K562 (cell line): ENCODE results near the gene ADTRP. TPM values are rescaled to one million over a fixed set of nuclear protein-coding genes. Genes with fewer than 3 reads are reported as not detected.

ENCODE experiments used
- ATAC-seq: fragments of 200-7000 bp; cut with Tn5 transposase; 3 replicates; pipeline ENCODE4 v1.9.1; 2020; ENCODE audit warnings: moderate library complexity
- BruUV-seq: library from RNA; stranded (reverse); fragments of 400-500 nt; replicated peaks from 2 replicates; lab custom pipeline; 2021; lab: Mats Ljungman, UMichigan
- CTCF ChIA-PET: fragments of 300-600 bp; formaldehyde crosslinking; extraction: SDS; loops from one replicate; lab custom pipeline; 2021; ENCODE audit warnings: low intra/inter-chr PET ratio; lab: Yijun Ruan, JAX
- POLR2A ChIA-PET: fragments of 300-600, 350-650 bp; sonication (Branson Sonifier 250); formaldehyde crosslinking; extraction: SDS; loops from one replicate; lab custom pipeline; 2021; ENCODE audit warnings: antibody characterized with exemption, inconsistent platforms; lab: Yijun Ruan, JAX
- DNase-seq, 4 experiments: peaks; one replicate each; pipeline versions ENCODE4 v3.0.0 to v3.0.0-alpha.2; 2011 to 2018; ENCODE audit warnings: low spot score in 3 of 4, mixed read lengths in 3 of 4; ENCODE audit errors: extremely low read depth in 1 of 4
- FAIRE-seq: peaks from 2 replicates; lab custom pipeline; 2011; peaks lifted over from hg19 to GRCh38; lab: Jason Lieb, UNC
- H2AFZ ChIP-seq: 2 replicates; pipeline ENCODE4 v1.6.0; 2011; ENCODE audit warnings: low read depth, low read length, control low read depth, inconsistent platforms
- H3K27ac ChIP-seq: fragments of 200-600 bp; 3 replicates; pipeline ENCODE4 v1.8.0; 2011; ENCODE audit warnings: low read depth, mild to moderate bottlenecking, control low read depth, inconsistent platforms, low read length, moderate library complexity, mixed read lengths; ENCODE audit errors: extremely low read depth
- H3K27me3 ChIP-seq, 2 experiments: fragments of 300-600 bp in 1 of 2; 2 replicates in 1 of 2; 3 replicates in 1 of 2; pipeline versions ENCODE4 v1.6.0 to v1.8.0; 2011; ENCODE audit warnings: inconsistent platforms in 2 of 2, low read length in 2 of 2, mild to moderate bottlenecking in 1 of 2, mixed read lengths in 1 of 2, moderate library complexity in 1 of 2; ENCODE audit not compliant: control insufficient read depth in 2 of 2, insufficient read depth in 2 of 2
- H3K36me3 ChIP-seq: fragments of 300-600 bp; 3 replicates; pipeline ENCODE4 v1.8.0; 2011; ENCODE audit warnings: mild to moderate bottlenecking, low read length, inconsistent platforms; ENCODE audit not compliant: control insufficient read depth, insufficient read depth
- H3K4me1 ChIP-seq, 2 experiments: fragments of 200-600 bp in 1 of 2; replicated peaks in 1 of 2; 2 replicates in 1 of 2; 3 replicates in 1 of 2; pipeline versions ENCODE4 v1.5.1 to v1.8.0; 2011; ENCODE audit warnings: inconsistent platforms in 2 of 2, low read length in 2 of 2, mild to moderate bottlenecking in 1 of 2, mixed read lengths in 1 of 2, moderate library complexity in 1 of 2; ENCODE audit not compliant: control insufficient read depth in 2 of 2, insufficient read depth in 2 of 2
- H3K4me2 ChIP-seq: 2 replicates; pipeline ENCODE4 v1.6.1; 2011; ENCODE audit warnings: low read length, control low read depth, inconsistent platforms, mixed read lengths; ENCODE audit not compliant: insufficient read depth
- H3K4me3 ChIP-seq: fragments of 200-600 bp; sonication (generic), shearing (Covaris generic); 2 replicates; pipeline ENCODE4 v1.5.1; 2016; ENCODE audit warnings: control low read depth, inconsistent platforms
- H3K79me2 ChIP-seq: fragments of 200-600 bp; 3 replicates; pipeline ENCODE4 v1.8.0; 2011; ENCODE audit warnings: low read length, inconsistent platforms; ENCODE audit not compliant: control insufficient read depth, insufficient read depth
- H3K9ac ChIP-seq, 2 experiments: 2 replicates each; pipeline versions ENCODE4 v1.6.0 to v1.6.1; 2011; ENCODE audit warnings: low read depth in 2 of 2, low read length in 2 of 2, control low read depth in 1 of 2, inconsistent platforms in 1 of 2, mild to moderate bottlenecking in 1 of 2, mixed read lengths in 1 of 2; ENCODE audit not compliant: insufficient read depth in 1 of 2
- H3K9me1 ChIP-seq: one replicate; pipeline ENCODE4 v1.6.0; 2011; ENCODE audit warnings: inconsistent platforms, mild to moderate bottlenecking, low read length, moderate library complexity; ENCODE audit not compliant: control insufficient read depth, insufficient read depth
- H3K9me3 ChIP-seq: replicated peaks from 2 replicates; pipeline ENCODE4 v1.5.1; 2011; ENCODE audit warnings: low read depth, low read length, inconsistent platforms; ENCODE audit not compliant: control insufficient read depth, insufficient read depth
- H4K20me1 ChIP-seq: replicated peaks from 2 replicates; pipeline ENCODE4 v1.6.1; 2011; ENCODE audit warnings: low read length, inconsistent platforms, mixed read lengths; ENCODE audit not compliant: control insufficient read depth, insufficient read depth
- E2F3 ChIP-seq: fragments of 250-450 bp; sonication (Bioruptor Pico); IDR thresholded peaks from 2 replicates; pipeline ENCODE4 v1.4.0; 2020; ENCODE audit warnings: mild to moderate bottlenecking
- GATA2 ChIP-seq: sonication (generic); formaldehyde crosslinking; IDR thresholded peaks from 2 replicates; pipeline ENCODE4 v1.4.0; 2020; ENCODE audit warnings: mild to moderate bottlenecking, missing genetic modification reagents
- WGBS: fragments of 100-300 bp; shearing (Covaris generic); methylation state at CpG from one replicate; pipeline ENCODE4 v1.1.6; 2016; ENCODE audit warnings: low coverage, mixed read lengths; ENCODE audit not compliant: insufficient coverage; ENCODE audit errors: missing lambda C conversion rate; 5-methylcytosine and 5-hydroxymethylcytosine counted together
- in situ Hi-C: fragments of 300-500 bp; cut with MboI; formaldehyde crosslinking; loops from 4 replicates; pipeline ENCODE4 v1.15.0; 2018; ENCODE audit warnings: inconsistent platforms, mixed read lengths
- intact Hi-C: fragments of 100-400 bp; cut with micrococcal nuclease; formaldehyde crosslinking; loops from 2 replicates; pipeline ENCODE4 v1.14.2; 2022
- polyA plus RNA-seq, 8 experiments: library from polyadenylated mRNA; depleted of rRNA in 4 of 8; stranded (reverse) in 5 of 8; unstranded in 3 of 8; fragments of >200 nt; fragmentation: Nextera tagmentation in 2 of 8; fragmentation: Illumina TruSeq in 1 of 8; extraction: Ambion mirVana in 2 of 8; extraction: Trizol in 1 of 8; gene quantifications; 2 replicates each; pipeline versions ENCODE4 v1.2.1 to v1.2.3, GENCODE V29; 2011 to 2014; ENCODE audit warnings: inconsistent platforms in 1 of 8, missing spikeins in 1 of 8
- total RNA-seq, 7 experiments: library from RNA; depleted of rRNA in 6 of 7; stranded (reverse); fragments of >200 nt in 6 of 7; fragmentation: Illumina TruSeq in 2 of 7; extraction: Trizol in 2 of 7; gene quantifications; 2 replicates each; pipeline versions ENCODE4 v1.2.1 to v1.2.3, GENCODE V29; 2011 to 2021; ENCODE audit warnings: low replicate concordance in 1 of 7
- TF ChIP-seq, protein P1 (sequence below): fragments of 450-650 bp; IDR thresholded peaks from 2 replicates; pipeline ENCODE4 v1.6.1; 2017; ENCODE audit warnings: antibody characterized with exemption, mild to moderate bottlenecking
- TF ChIP-seq, protein P2 (sequence below): fragments of 450-650 bp; IDR thresholded peaks from 2 replicates; pipeline ENCODE4 v1.6.1; 2016; ENCODE audit warnings: mild to moderate bottlenecking, moderate library complexity

ADTRP gene
- total and polyA plus RNA-seq, 9 of the 15 experiments (the other 6 are each of a cell fraction or from before 2014, with no cell fraction given), result 7.4 to 24.0 (median 13.6) TPM

DNA sequence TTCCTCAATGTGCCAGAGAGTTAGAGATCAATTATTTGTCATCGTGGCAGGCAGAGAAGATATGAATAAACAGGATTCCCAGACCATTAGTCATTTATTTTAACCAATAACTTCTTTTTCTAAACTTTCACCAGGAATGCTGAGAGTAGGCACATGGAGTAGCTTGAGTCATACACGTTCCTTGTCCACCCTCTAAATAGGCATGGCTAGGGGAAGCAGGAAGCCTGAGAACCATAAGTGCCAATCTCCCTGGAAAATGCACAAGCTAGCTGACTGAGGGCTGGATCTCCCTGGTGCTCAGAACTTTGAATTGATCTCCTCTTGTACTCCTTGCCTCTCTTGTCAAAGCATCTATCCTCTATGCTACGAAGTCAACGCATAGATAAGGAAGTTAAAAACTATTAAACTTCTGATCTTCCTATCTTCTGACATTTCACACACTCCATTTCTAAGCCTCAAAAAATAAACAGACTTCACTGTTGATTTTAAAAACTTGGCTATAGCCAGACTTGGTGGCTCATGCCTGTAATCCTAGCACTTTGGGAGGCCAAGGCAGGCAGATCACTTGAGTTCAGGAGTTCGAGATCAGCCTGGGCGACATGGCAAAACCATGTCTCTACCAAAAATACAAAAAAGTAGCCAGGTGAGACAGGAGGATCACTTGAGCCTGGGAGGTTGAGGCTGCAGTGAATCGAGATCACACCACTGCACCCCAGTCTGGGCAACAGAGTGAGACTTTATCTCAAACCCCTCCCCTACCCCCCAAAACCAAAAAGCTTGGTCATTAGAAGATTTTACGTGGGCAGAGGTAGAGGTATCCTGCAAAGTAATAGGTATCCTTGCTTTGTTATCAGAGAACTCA is 11.8 kb downstream of the ADTRP start:
- no peak for ATAC-seq
- Histone ChIP-seq H3K9me3 (no peaks in the 10 kb centered on the region), H2AFZ (peak overlapping the region; percentile 69), H3K9ac (no peak overlapping the region; a peak in 1 of 4 replicates)
- no peak for DNase-seq
- WGBS, result 48% methylated on average over 8 of the region's 8 CpGs
- CTCF ChIA-PET, result no interaction called here
- no peak for FAIRE-seq
- intact Hi-C loops, result loop anchor here (5.0 kb wide), 1 partner anchor 145 kb away; no protein-coding TSS in a partner anchor
- TF ChIP-seq, protein P1, sequence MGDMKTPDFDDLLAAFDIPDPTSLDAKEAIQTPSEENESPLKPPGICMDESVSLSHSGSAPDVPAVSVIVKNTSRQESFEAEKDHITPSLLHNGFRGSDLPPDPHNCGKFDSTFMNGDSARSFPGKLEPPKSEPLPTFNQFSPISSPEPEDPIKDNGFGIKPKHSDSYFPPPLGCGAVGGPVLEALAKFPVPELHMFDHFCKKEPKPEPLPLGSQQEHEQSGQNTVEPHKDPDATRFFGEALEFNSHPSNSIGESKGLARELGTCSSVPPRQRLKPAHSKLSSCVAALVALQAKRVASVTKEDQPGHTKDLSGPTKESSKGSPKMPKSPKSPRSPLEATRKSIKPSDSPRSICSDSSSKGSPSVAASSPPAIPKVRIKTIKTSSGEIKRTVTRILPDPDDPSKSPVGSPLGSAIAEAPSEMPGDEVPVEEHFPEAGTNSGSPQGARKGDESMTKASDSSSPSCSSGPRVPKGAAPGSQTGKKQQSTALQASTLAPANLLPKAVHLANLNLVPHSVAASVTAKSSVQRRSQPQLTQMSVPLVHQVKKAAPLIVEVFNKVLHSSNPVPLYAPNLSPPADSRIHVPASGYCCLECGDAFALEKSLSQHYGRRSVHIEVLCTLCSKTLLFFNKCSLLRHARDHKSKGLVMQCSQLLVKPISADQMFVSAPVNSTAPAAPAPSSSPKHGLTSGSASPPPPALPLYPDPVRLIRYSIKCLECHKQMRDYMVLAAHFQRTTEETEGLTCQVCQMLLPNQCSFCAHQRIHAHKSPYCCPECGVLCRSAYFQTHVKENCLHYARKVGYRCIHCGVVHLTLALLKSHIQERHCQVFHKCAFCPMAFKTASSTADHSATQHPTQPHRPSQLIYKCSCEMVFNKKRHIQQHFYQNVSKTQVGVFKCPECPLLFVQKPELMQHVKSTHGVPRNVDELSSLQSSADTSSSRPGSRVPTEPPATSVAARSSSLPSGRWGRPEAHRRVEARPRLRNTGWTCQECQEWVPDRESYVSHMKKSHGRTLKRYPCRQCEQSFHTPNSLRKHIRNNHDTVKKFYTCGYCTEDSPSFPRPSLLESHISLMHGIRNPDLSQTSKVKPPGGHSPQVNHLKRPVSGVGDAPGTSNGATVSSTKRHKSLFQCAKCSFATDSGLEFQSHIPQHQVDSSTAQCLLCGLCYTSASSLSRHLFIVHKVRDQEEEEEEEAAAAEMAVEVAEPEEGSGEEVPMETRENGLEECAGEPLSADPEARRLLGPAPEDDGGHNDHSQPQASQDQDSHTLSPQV, result peak; percentile 49
- TF ChIP-seq GATA2 (CRISPR knock-in tag), result 0 out of 2 replicates have a peak, but pooled peaks have one; percentile 9
- no peak for TF ChIP-seq E2F3 (CRISPR knock-in tag)
- TF ChIP-seq, protein P2, sequence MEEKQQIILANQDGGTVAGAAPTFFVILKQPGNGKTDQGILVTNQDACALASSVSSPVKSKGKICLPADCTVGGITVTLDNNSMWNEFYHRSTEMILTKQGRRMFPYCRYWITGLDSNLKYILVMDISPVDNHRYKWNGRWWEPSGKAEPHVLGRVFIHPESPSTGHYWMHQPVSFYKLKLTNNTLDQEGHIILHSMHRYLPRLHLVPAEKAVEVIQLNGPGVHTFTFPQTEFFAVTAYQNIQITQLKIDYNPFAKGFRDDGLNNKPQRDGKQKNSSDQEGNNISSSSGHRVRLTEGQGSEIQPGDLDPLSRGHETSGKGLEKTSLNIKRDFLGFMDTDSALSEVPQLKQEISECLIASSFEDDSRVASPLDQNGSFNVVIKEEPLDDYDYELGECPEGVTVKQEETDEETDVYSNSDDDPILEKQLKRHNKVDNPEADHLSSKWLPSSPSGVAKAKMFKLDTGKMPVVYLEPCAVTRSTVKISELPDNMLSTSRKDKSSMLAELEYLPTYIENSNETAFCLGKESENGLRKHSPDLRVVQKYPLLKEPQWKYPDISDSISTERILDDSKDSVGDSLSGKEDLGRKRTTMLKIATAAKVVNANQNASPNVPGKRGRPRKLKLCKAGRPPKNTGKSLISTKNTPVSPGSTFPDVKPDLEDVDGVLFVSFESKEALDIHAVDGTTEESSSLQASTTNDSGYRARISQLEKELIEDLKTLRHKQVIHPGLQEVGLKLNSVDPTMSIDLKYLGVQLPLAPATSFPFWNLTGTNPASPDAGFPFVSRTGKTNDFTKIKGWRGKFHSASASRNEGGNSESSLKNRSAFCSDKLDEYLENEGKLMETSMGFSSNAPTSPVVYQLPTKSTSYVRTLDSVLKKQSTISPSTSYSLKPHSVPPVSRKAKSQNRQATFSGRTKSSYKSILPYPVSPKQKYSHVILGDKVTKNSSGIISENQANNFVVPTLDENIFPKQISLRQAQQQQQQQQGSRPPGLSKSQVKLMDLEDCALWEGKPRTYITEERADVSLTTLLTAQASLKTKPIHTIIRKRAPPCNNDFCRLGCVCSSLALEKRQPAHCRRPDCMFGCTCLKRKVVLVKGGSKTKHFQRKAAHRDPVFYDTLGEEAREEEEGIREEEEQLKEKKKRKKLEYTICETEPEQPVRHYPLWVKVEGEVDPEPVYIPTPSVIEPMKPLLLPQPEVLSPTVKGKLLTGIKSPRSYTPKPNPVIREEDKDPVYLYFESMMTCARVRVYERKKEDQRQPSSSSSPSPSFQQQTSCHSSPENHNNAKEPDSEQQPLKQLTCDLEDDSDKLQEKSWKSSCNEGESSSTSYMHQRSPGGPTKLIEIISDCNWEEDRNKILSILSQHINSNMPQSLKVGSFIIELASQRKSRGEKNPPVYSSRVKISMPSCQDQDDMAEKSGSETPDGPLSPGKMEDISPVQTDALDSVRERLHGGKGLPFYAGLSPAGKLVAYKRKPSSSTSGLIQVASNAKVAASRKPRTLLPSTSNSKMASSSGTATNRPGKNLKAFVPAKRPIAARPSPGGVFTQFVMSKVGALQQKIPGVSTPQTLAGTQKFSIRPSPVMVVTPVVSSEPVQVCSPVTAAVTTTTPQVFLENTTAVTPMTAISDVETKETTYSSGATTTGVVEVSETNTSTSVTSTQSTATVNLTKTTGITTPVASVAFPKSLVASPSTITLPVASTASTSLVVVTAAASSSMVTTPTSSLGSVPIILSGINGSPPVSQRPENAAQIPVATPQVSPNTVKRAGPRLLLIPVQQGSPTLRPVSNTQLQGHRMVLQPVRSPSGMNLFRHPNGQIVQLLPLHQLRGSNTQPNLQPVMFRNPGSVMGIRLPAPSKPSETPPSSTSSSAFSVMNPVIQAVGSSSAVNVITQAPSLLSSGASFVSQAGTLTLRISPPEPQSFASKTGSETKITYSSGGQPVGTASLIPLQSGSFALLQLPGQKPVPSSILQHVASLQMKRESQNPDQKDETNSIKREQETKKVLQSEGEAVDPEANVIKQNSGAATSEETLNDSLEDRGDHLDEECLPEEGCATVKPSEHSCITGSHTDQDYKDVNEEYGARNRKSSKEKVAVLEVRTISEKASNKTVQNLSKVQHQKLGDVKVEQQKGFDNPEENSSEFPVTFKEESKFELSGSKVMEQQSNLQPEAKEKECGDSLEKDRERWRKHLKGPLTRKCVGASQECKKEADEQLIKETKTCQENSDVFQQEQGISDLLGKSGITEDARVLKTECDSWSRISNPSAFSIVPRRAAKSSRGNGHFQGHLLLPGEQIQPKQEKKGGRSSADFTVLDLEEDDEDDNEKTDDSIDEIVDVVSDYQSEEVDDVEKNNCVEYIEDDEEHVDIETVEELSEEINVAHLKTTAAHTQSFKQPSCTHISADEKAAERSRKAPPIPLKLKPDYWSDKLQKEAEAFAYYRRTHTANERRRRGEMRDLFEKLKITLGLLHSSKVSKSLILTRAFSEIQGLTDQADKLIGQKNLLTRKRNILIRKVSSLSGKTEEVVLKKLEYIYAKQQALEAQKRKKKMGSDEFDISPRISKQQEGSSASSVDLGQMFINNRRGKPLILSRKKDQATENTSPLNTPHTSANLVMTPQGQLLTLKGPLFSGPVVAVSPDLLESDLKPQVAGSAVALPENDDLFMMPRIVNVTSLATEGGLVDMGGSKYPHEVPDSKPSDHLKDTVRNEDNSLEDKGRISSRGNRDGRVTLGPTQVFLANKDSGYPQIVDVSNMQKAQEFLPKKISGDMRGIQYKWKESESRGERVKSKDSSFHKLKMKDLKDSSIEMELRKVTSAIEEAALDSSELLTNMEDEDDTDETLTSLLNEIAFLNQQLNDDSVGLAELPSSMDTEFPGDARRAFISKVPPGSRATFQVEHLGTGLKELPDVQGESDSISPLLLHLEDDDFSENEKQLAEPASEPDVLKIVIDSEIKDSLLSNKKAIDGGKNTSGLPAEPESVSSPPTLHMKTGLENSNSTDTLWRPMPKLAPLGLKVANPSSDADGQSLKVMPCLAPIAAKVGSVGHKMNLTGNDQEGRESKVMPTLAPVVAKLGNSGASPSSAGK, result 0 out of 2 replicates have a peak, but pooled peaks have one; percentile 10
- TF ChIP-seq, all 486 proteins: peak for 3
- H3K79me2 ChIP-seq, result no peaks in the 10 kb centered on the region
- H3K4me1 ChIP-seq, result peaks cover 16 to 43% of the 10 kb centered on the region in 2 experiments
- BruUV-seq, result no TSS peak
- in situ Hi-C loops, result no loop called here
- no peak overlapping the region for H3K27ac ChIP-seq
- H3K4me3 ChIP-seq, result no peak overlapping the region
- H4K20me1 ChIP-seq, result no peaks in the 10 kb centered on the region
- H3K27me3 ChIP-seq, result no peaks in the 10 kb centered on the region
- no peaks in the 10 kb centered on the region for H3K36me3 ChIP-seq
- POLR2A ChIA-PET, result interaction anchor here (0.6 kb wide), 3 partner anchors 20 to 390 kb away, joined by 3 to 4 read pairs (median 3); no protein-coding TSS in a partner anchor
- no peak overlapping the region for H3K4me2 ChIP-seq
- H3K9me1 ChIP-seq, result no peaks in the 10 kb centered on the region
